HFFc6 (cell line): ENCODE results near the gene SMIM14. TPM values are rescaled to one million over a fixed set of nuclear protein-coding genes. Genes with fewer than 3 reads are reported as not detected.

ENCODE experiments used
- DNase-seq: peaks from one replicate; pipeline ENCODE4 v3.0.0-alpha.2; 2018
- H3K27ac Mint-ChIP-seq: 2 replicates; pipeline ENCODE4 v1.8.0; 2020; ENCODE audit warnings: mild to moderate bottlenecking, mixed read lengths
- H3K27me3 Mint-ChIP-seq: 2 replicates; pipeline ENCODE4 v1.8.0; 2021; ENCODE audit warnings: mild to moderate bottlenecking, moderate library complexity, mixed read lengths; ENCODE audit not compliant: insufficient read depth
- H3K36me3 Mint-ChIP-seq: 2 replicates; pipeline ENCODE4 v1.8.0; 2021; ENCODE audit warnings: low read depth, mixed read lengths
- H3K4me1 Mint-ChIP-seq: 2 replicates; pipeline ENCODE4 v1.8.0; 2020; ENCODE audit warnings: low read depth, mixed read lengths
- H3K4me3 Mint-ChIP-seq: 2 replicates; pipeline ENCODE4 v1.8.0; 2020; ENCODE audit warnings: mild to moderate bottlenecking, moderate library complexity, mixed read lengths
- H3K9me3 Mint-ChIP-seq: 2 replicates; pipeline ENCODE4 v1.8.0; 2020; ENCODE audit warnings: mild to moderate bottlenecking, mixed read lengths
- CTCF ChIP-seq: fragments of 200-600 bp; sonication (generic); IDR thresholded peaks from 2 replicates; pipeline ENCODE4 v1.5.0; 2021; ENCODE audit warnings: antibody characterized with exemption, mild to moderate bottlenecking
- total RNA-seq, 6 experiments: library from RNA; stranded (reverse); fragmentation: NEBNext Ultra II Directional; extraction: Animal tissue kit (Norgen Biotek cat#: 25700); gene quantifications; 2 replicates in 1 of 6; 3 replicates in 5 of 6; pipeline ENCODE4 v1.2.3, GENCODE V29; 2021

Gene SMIM14
- total RNA-seq, 6 experiments from 2014 or later, result 26.6 to 35.0 (median 29.2) TPM

- peaks cover 19% of the 10 kb centered on the region for H3K36me3 Mint-ChIP-seq
- peaks cover 9% of the 10 kb centered on the region for H3K9me3 Mint-ChIP-seq
- peaks cover 2% of the 10 kb centered on the region; the same call in 1 of the 2 replicates for H3K27me3 Mint-ChIP-seq
- TF ChIP-seq CTCF, result no peak
- no peak for DNase-seq
- no peak overlapping the region for H3K27ac Mint-ChIP-seq
- peaks cover 20% of the 10 kb centered on the region for H3K4me1 Mint-ChIP-seq
- no peak overlapping the region for H3K4me3 Mint-ChIP-seq
Measured at GRCh38 chr4:39568805-39569204, 69.9 kb downstream of the SMIM14 start.

DNA sequence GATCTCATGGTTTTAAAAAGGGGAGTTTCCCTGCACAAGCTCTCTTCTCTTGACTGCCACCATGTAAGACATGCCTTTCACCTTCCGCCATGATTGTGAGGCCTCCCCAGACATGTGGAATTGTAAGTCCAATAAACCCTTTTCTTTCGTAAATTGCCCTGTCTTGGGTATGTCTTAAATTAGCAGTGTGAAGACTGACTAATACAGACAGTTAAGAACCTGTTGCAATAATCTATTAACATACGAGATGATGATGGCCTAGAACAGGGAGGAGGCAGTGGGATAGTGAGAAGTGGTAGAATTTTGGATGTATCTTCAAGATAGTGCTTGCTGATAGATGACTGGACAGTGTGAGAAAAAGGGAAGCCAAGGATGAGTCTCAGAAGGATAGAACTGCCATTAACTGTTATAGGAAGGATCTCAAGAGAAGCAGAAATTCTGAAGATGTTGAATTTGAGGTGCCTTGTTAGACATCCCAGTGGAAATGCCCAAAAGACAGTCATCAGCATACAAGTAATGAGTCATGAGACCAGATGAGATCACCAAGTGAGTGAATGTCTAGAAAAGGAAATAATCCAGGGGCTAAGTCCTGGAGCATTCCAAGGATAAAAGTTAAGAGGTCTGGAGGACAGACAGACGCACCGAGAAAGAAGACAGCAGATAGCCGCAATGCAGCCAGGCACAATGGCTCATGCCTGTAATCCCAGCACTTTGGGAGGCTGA, 72.6 kb downstream of the SMIM14 start:
- Mint-ChIP-seq H3K27ac (peak overlapping the region; percentile 86), H3K27me3 (peaks cover 2% of the 10 kb centered on the region; the same call in 1 of the 2 replicates), H3K4me1 (peaks cover 17% of the 10 kb centered on the region), H3K9me3 (peaks cover 9% of the 10 kb centered on the region), H3K36me3 (peaks cover 24% of the 10 kb centered on the region), H3K4me3 (peak overlapping the region; percentile 22)
- TF ChIP-seq CTCF, result no peak
- DNase-seq, result peak; percentile 89

DNA sequence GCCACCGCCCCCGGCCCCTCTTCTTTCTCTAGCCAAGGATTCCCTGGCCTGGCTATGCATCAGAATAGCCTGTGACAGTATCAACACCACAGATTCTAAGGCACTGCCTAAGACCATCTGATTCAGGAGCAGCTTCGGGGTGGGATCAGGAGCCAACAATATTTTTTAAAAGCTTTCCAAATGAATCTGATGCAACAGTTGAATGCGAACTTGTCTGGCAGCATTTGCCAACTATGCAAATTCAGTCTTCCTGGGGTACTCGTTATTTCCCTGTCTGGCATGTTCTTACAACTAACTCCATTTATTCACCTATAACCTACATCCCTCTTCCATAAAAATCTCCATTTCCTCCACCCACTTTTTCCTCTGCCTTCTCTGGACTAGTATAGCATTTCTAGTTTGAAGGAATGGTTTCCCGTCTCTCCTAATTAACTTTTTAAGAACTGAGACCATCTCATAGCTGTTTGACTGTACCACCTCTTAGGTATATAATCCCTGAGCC, 75.3 kb downstream of the SMIM14 start:
- H3K9me3 Mint-ChIP-seq, result peaks cover 9% of the 10 kb centered on the region
- H3K36me3 Mint-ChIP-seq, result peaks cover 24% of the 10 kb centered on the region
- H3K27ac Mint-ChIP-seq, result no peak overlapping the region
- no peak for TF ChIP-seq CTCF
- DNase-seq, result no peak
- H3K4me3 Mint-ChIP-seq, result no peak overlapping the region
- H3K27me3 Mint-ChIP-seq, result peaks cover 2% of the 10 kb centered on the region; the same call in 1 of the 2 replicates
- peaks cover 23% of the 10 kb centered on the region for H3K4me1 Mint-ChIP-seq

GRCh38 chr4:39562792-39563191, 75.9 kb downstream of the SMIM14 start:
- H3K36me3 Mint-ChIP-seq, result peaks cover 24% of the 10 kb centered on the region

GRCh38 chr4:39559626-39560025, 79.0 kb downstream of the SMIM14 start:
- Mint-ChIP-seq H3K9me3 (no peaks in the 10 kb centered on the region), H3K4me3 (no peak overlapping the region), H3K36me3 (peaks cover 8% of the 10 kb centered on the region), H3K27ac (no peak overlapping the region), H3K27me3 (no peaks in the 10 kb centered on the region; the same call in 1 of the 2 replicates), H3K4me1 (peaks cover 9% of the 10 kb centered on the region; the same call in 1 of the 2 replicates)
- no peak for DNase-seq
- TF ChIP-seq CTCF, result no peak

More at GRCh38 chr4:39562792-39563191, 75.9 kb downstream of the SMIM14 start:
- Mint-ChIP-seq H3K9me3 (peaks cover 9% of the 10 kb centered on the region), H3K27me3 (peaks cover 2% of the 10 kb centered on the region; the same call in 1 of the 2 replicates), H3K27ac (no peak overlapping the region), H3K4me1 (peaks cover 23% of the 10 kb centered on the region), H3K4me3 (no peak overlapping the region)
- no peak for TF ChIP-seq CTCF
- no peak for DNase-seq
